A673 (cell line): ENCODE results near the gene MVB12A. TPM values are rescaled to one million over a fixed set of nuclear protein-coding genes. Genes with fewer than 3 reads are reported as not detected.
A peak's percentile ranks its signal among the peaks of the same experiment; 100 is the strongest.

Experiments
- BruUV-seq: library from RNA; stranded (reverse); fragments of 400-500 nt; replicated peaks from 2 replicates; lab custom pipeline; 2021; lab: Mats Ljungman, UMichigan
- CTCF ChIA-PET: fragments of 300-600 bp; sonication (Branson Sonifier 250); formaldehyde crosslinking; loops from one replicate; lab custom pipeline; 2022; ENCODE audit warnings: antibody characterized with exemption; lab: Charles Lee
- POLR2A ChIA-PET: fragments of 300-600 bp; sonication (Branson Sonifier 250); formaldehyde crosslinking; loops from one replicate; lab custom pipeline; 2022; ENCODE audit warnings: antibody characterized with exemption; ENCODE audit not compliant: low non-redundant PET; lab: Charles Lee
- DNase-seq: peaks from one replicate; pipeline ENCODE4 v3.0.0-alpha.2; 2015; ENCODE audit warnings: low spot score
- H3K27ac ChIP-seq: fragments of 200-600 bp; sonication (generic); 2 replicates; pipeline ENCODE4 v1.5.1; 2016; ENCODE audit warnings: mixed run types, low read depth, mild to moderate bottlenecking, mixed read lengths, antibody characterized with exemption, low read length; ENCODE audit not compliant: poor library complexity, severe bottlenecking
- H3K27me3 ChIP-seq: fragments of 200-600 bp; sonication (generic); replicated peaks from 2 replicates; pipeline ENCODE4 v1.6.1; 2017; ENCODE audit warnings: mixed run types, low read depth, mild to moderate bottlenecking, mixed read lengths, antibody characterized with exemption, low read length; ENCODE audit not compliant: insufficient read depth, poor library complexity
- H3K36me3 ChIP-seq: fragments of 200-600 bp; sonication (generic); 2 replicates; pipeline ENCODE4 v1.6.1; 2016; ENCODE audit warnings: mixed run types, mild to moderate bottlenecking, mixed read lengths, antibody characterized with exemption, low read length; ENCODE audit not compliant: insufficient read depth, poor library complexity, severe bottlenecking
- H3K4me1 ChIP-seq: fragments of 200-600 bp; sonication (generic); 2 replicates; pipeline ENCODE4 v1.6.1; 2017; ENCODE audit warnings: mixed run types, mild to moderate bottlenecking, mixed read lengths, antibody characterized with exemption, low read length; ENCODE audit not compliant: insufficient read depth, poor library complexity, severe bottlenecking
- H3K4me3 ChIP-seq: fragments of 200-600 bp; sonication (generic); 2 replicates; pipeline ENCODE4 v1.5.1; 2016; ENCODE audit warnings: low read depth, mixed run types, mild to moderate bottlenecking, mixed read lengths, low read length; ENCODE audit not compliant: poor library complexity, severe bottlenecking
- H3K9me3 ChIP-seq: fragments of 200-600 bp; sonication (generic); 2 replicates; pipeline ENCODE4 v1.6.1; 2016; ENCODE audit warnings: mixed run types, low read depth, mild to moderate bottlenecking, mixed read lengths, antibody characterized with exemption, low read length; ENCODE audit not compliant: poor library complexity, severe bottlenecking
- EZH2 ChIP-seq: fragments of 200-600 bp; sonication (generic); IDR thresholded peaks from 2 replicates; pipeline ENCODE4 v1.6.1; 2017; ENCODE audit warnings: borderline replicate concordance, low read depth, mild to moderate bottlenecking, mixed read lengths, antibody characterized with exemption, low read length; ENCODE audit not compliant: poor library complexity, severe bottlenecking
- intact Hi-C: fragments of 100-400 bp; cut with micrococcal nuclease; formaldehyde crosslinking; loops from one replicate; pipeline ENCODE4 v1.10.0; 2022; ENCODE audit not compliant: unreplicated experiment
- total RNA-seq: library from RNA; stranded (reverse); gene quantifications from 2 replicates; pipeline ENCODE4 v1.2.3, GENCODE V29; 2021
- TF ChIP-seq, protein P1 (sequence below): fragments of 300-800, 200-600 bp; sonication (generic); conservative IDR thresholded peaks from 2 replicates; pipeline ENCODE4 v1.5.1; 2017; ENCODE audit warnings: low read depth, mild to moderate bottlenecking, antibody characterized with exemption, low read length, moderate library complexity, mixed read lengths

MVB12A gene
- total RNA-seq, 1 experiment from 2014 or later, result 39.5 TPM

DNA sequence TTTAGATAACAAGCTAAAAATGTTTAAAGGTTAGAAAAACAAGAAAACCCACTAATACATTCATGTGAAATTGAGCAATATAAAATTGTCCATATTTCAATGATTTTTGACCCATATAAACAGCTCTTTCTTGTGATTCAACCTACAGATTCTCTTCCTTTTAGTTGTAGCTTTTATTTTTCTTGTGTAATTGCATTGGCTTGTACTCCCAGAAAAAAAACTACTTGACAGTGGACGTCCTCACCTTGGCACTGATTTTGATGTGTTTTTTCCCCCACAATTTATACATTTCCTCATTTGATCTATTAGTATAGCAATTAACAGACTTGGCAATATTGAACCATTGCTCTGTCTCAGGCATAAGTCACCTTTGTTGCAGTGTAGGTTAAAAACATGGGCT is 30.6 kb upstream of the MVB12A start:
- POLR2A ChIA-PET, result no interaction called here
- BruUV-seq, result no TSS peak

DNA sequence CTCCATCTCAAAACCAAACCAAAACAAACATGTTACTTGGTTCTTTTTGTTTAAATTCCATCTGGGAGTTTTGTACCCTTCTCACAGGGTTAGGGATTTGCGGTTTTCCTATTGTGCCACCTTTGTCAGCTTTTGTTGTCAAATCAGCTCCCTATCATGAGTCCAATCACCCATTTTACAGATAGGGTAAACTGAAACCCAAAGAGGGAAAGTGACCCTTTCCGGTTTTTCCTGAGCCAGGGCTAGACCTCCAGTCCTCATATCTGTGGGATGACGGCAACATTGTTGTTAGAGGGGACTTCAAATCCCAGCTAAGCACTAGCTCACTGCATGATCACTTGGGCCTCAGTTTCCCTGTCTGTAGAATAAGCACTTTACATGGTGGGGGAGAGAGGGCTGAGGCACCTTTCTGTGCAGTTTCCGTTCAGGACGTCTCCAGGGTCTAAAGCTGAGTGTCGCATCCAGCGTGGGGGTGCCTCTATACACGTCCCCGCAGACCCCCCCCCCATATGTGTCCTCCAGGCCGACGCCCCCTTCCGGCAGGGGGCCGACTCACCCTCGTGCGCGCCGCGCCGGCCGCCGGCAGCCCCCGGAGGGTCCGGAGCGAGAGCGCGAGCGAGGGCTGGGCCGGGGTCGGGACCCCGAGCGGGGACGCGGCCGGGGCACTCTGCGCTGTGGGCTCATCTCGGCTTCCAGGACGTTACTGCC is 29.7 kb upstream of the MVB12A start:
- TF ChIP-seq, protein P1, sequence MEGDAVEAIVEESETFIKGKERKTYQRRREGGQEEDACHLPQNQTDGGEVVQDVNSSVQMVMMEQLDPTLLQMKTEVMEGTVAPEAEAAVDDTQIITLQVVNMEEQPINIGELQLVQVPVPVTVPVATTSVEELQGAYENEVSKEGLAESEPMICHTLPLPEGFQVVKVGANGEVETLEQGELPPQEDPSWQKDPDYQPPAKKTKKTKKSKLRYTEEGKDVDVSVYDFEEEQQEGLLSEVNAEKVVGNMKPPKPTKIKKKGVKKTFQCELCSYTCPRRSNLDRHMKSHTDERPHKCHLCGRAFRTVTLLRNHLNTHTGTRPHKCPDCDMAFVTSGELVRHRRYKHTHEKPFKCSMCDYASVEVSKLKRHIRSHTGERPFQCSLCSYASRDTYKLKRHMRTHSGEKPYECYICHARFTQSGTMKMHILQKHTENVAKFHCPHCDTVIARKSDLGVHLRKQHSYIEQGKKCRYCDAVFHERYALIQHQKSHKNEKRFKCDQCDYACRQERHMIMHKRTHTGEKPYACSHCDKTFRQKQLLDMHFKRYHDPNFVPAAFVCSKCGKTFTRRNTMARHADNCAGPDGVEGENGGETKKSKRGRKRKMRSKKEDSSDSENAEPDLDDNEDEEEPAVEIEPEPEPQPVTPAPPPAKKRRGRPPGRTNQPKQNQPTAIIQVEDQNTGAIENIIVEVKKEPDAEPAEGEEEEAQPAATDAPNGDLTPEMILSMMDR, result no peak; the same call in 1 of the 2 replicates
- no peak for TF ChIP-seq EZH2
- no peak overlapping the region for H3K27ac ChIP-seq

More for the DNA sequence above, 30.6 kb upstream of the MVB12A start:
- intact Hi-C loops, result loop anchor here (10.0 kb wide), 1 partner anchor 614 kb away; no protein-coding TSS in a partner anchor
- Histone ChIP-seq H3K9me3 (no peaks in the 10 kb centered on the region), H3K27me3 (no peaks in the 10 kb centered on the region), H3K27ac (no peak overlapping the region), H3K36me3 (no peaks in the 10 kb centered on the region), H3K4me1 (peaks cover 5% of the 10 kb centered on the region), H3K4me3 (no peak overlapping the region)
- TF ChIP-seq, protein P1, result no peak
- no peak for TF ChIP-seq EZH2
- DNase-seq, result no peak
- CTCF ChIA-PET, result interaction anchor here (0.5 to 0.6 kb wide), 3 partner anchors 44 to 470 kb away, joined by 3 to 8 read pairs (median 6); no protein-coding TSS in a partner anchor

DNA sequence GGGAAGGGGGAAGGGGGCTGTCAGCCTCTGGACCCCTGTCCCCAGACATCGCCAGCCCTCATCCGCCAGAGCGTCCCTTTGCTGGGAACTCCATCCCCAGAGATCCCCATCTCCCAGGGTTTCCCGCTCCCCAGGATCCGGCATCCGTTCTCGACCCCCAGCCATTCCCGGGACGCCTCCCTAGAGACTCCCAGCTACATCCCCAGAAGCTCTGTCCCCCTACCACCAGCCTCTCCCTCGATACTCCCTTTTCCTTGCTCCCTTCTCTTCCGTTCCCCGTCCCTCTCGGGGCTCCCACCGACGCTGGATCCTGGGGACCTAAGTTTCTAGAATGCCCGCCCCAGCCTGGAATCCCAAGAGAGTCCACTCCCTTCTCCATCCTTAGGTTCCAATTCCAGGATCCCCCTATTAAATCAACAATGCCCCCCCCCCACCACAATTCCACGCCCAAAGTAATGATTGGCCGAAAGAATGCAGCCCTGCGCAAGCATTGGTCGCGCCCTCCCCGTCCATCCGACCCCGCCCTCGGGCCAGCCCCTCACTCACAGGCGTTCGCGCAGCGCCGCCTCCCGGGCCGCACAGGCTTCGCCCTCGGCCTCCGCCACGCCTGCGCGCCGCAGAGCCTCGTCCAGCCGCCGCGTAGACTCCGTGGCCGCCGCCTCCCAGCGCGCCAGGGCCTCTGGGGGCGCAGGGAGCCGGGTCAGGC is 29.0 kb upstream of the MVB12A start:
- H3K27me3 ChIP-seq, result no peaks in the 10 kb centered on the region
- H3K27ac ChIP-seq, result no peak overlapping the region
- peak overlapping the region; percentile 48 for H3K4me3 ChIP-seq
- CTCF ChIA-PET, result interaction anchor here (0.6 to 0.8 kb wide), 2 partner anchors 131 to 539 kb away, joined by 4 to 6 read pairs; no protein-coding TSS in a partner anchor
- H3K4me1 ChIP-seq, result peaks cover 5% of the 10 kb centered on the region
- no peaks in the 10 kb centered on the region for H3K36me3 ChIP-seq
- intact Hi-C loops, result no loop called here
- peak; percentile 95 for DNase-seq
- BruUV-seq, result no TSS peak
- no peak for TF ChIP-seq EZH2
- TF ChIP-seq, protein P1, result peak; percentile 64
- POLR2A ChIA-PET, result no interaction called here
- H3K9me3 ChIP-seq, result no peaks in the 10 kb centered on the region

More for the DNA sequence above, 29.7 kb upstream of the MVB12A start:
- POLR2A ChIA-PET, result no interaction called here
- Histone ChIP-seq H3K27me3 (no peaks in the 10 kb centered on the region), H3K4me3 (peak overlapping the region; percentile 48), H3K9me3 (no peaks in the 10 kb centered on the region), H3K4me1 (peaks cover 5% of the 10 kb centered on the region), H3K36me3 (no peaks in the 10 kb centered on the region)
- intact Hi-C loops, result loop anchor here (10.0 kb wide), 1 partner anchor 615 kb away; no protein-coding TSS in a partner anchor
- CTCF ChIA-PET, result interaction anchor here (0.6 kb wide), 1 partner anchor 45 kb away, joined by 8 read pairs; no protein-coding TSS in a partner anchor
- no TSS peak for BruUV-seq
- DNase-seq, result no peak
